Heart right ventricle (tissue), 16 donors: ENCODE results near the gene WDR45. TPM values are rescaled to one million over a fixed set of nuclear protein-coding genes. Genes with fewer than 3 reads are reported as not detected.

Source experiments
- ATAC-seq, 8 donors: fragments of 200-7000 bp; cut with Tn5 transposase; one replicate each; pipeline ENCODE4 v1.9.1; 2020; ENCODE audit warnings: mild to moderate bottlenecking in 8 of 8, moderate library complexity in 8 of 8, moderate number of reproducible peaks in 1 of 8
- DNase-seq, 2 donors: peaks; one replicate each; pipeline ENCODE4 v3.0.0-alpha.2; 2020
- H3K27ac ChIP-seq, 10 donors: fragments of 200-600 bp; sonication (generic) in 2 of 10; one replicate each; pipeline versions ENCODE4 v1.5.0 to v1.8.0; 2020 to 2022; ENCODE audit warnings: mild to moderate bottlenecking in 3 of 10
- H3K27me3 ChIP-seq, 7 donors: fragments of 200-600 bp; one replicate each; pipeline ENCODE4 v1.8.0; 2021 to 2022; ENCODE audit warnings: mild to moderate bottlenecking in 2 of 7
- H3K36me3 ChIP-seq, 9 donors: fragments of 200-600 bp; sonication (generic) in 1 of 9; one replicate each; pipeline versions ENCODE4 v1.5.0 to v1.8.0; 2020 to 2022; ENCODE audit warnings: mild to moderate bottlenecking in 2 of 9
- H3K4me1 ChIP-seq, 9 donors: fragments of 200-600 bp; sonication (generic) in 1 of 9; one replicate each; pipeline versions ENCODE4 v1.5.0 to v1.8.0; 2020 to 2022; ENCODE audit warnings: mild to moderate bottlenecking in 4 of 9
- H3K4me3 ChIP-seq, 10 donors: fragments of 200-600 bp; sonication (generic) in 2 of 10; one replicate each; pipeline versions ENCODE4 v1.5.0 to v1.8.0; 2020 to 2022; ENCODE audit warnings: mild to moderate bottlenecking in 7 of 10, moderate library complexity in 2 of 10
- H3K9me3 ChIP-seq, 11 donors: fragments of 200-600 bp in 10 of 11; sonication (generic) in 2 of 11; one replicate each; pipeline versions ENCODE4 v1.5.0 to v1.8.0; 2013 to 2022; ENCODE audit warnings: mild to moderate bottlenecking in 2 of 11, control low read depth in 1 of 11, moderate library complexity in 1 of 11
- CTCF ChIP-seq, 9 donors: fragments of 200-600 bp; sonication (generic) in 2 of 9; IDR thresholded peaks; one replicate each; pipeline versions ENCODE4 v1.5.0 to v1.8.0; 2021 to 2022; ENCODE audit warnings: antibody characterized with exemption in 9 of 9, mild to moderate bottlenecking in 5 of 9, moderate library complexity in 1 of 9
- WGBS, 2 donors: extraction: QIAGEN DNeasy Blood & Tissue Kit; methylation state at CpG; one replicate each; pipeline ENCODE4 v1.1.7; 2013; ENCODE audit warnings: inconsistent platforms in 1 of 2; 5-methylcytosine and 5-hydroxymethylcytosine counted together
- intact Hi-C, 10 donors: fragments of 100-400 bp; cut with DNase I; formaldehyde crosslinking; loops; one replicate each; pipeline versions ENCODE4 v1.11.1 to v1.14.2; 2022
- polyA plus RNA-seq, 2 donors: library from polyadenylated mRNA; stranded (reverse); fragments of 200-250 nt; gene quantifications; one replicate each; pipeline ENCODE4 v1.2.3, GENCODE V29; 2013
- total RNA-seq, 10 donors: library from RNA; stranded (reverse); fragmentation: NEBNext Ultra II Directional in 3 of 10; extraction: Animal tissue kit (Norgen Biotek cat#: 25700) in 3 of 10; gene quantifications; one replicate each; pipeline versions ENCODE4 v1.2.1 to v1.2.4, GENCODE V29; 2021 to 2023
- donor health status: Arrhythmogenic right ventricular cardiomyopathy.
- donor health status: ischemic (EF 13 %, LVEDD 7.1; RV severe dilation, severe dysfunction).
- donor health status: healthy with polysubstance abuse.
- donor health status: DM: no; HTN: yes; CAD: no.
- donor health status: DM: no; HTN: no; CAD: no.
- donor health status: ischemic (EF 25% LVEDD 6.9; RV normal size, moderate dysfunction).
- donor health status: ischemic (EF 25% LVEDD 5.7; RV mildly dilated, moderate dysfunction).
- donor health status: healthy.
- donor health status: DM: yes; HTN: yes; CAD: no.
- donor health status: Ischemic cardiomyopathy.
- donor health status: ischemic (EF 35%, LVEDD 5.7; RV mildly dilated, moderate dysfunction).
- donor health status: nonischemic (EF 11% LVEDD 7.7; RV severe dilation, severe dysfunction).
- donor health status: DM: yes; HTN: yes; CAD: no.
- donor health status: PGD.
- donor health status: ischemic (EF 29% LVEDD 5.4; RV normal size, mild dysfunction).
- donor health status: nonischemic (EF 23%, LVEDD 6.1; RV moderate dilation, normal function).

Gene WDR45
- total and polyA plus RNA-seq, 12 donors, result 45.7 to 107 (median 62.2) TPM

DNA sequence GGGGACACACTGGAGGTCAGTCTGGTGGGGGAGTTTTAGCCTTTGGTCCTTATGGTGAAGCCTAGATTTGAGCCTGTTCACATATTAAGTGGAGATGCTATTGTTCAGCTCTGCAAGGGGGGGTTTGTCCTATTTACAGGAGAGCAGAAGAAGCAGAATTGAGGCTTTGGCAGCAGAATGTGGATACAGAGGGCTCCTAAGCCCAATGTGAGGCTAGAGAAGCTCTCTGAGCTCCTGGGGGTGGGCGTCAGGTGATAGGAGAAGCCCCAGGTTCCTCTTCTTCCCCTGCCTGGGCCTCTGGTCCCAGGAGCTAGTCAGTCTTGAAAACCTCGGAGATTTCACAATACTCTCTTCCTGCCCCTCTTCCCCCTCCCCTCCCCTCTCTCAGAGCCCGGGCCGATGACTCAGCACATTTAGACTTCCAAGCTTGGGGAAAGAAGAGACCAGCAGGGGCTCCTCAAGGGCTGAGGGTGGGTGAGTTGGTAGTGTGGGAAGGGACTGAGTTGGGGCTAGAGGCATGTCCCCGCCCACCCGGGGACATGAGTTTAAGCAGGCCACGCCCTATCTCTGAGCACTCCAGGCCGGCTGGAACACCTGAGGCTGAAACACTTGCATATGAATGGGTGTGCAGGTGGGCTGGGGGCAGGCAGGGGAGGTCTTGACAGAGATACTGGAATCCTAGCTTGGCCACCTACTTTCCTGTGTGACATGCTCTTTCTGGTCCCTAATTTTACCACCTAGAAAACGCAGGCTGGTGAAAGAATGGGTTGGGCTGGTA lies 39.9 kb downstream of the WDR45 start:
- Histone ChIP-seq H3K36me3 (peaks cover 0 to 46% (median 0%) of the 10 kb centered on the region in 9 donors), H3K4me1 (peaks cover 0 to 35% (median 15%) of the 10 kb centered on the region in 9 donors), H3K9me3 (peaks cover 0 to 14% (median 0%) of the 10 kb centered on the region in 11 donors), H3K27me3 (no peaks in the 10 kb centered on the region), H3K4me3 (peak overlapping the region in 7 of 10 donors; percentile 3 to 92 (median 78)), H3K27ac (peak overlapping the region in 9 of 10 donors; percentile 42 to 99 (median 68))
- TF ChIP-seq CTCF (IDR thresholded peaks at IDR 0.05), result peak in 1 of 9 donors; percentile 13
- intact Hi-C loops, result loop anchor here in 7 of 10 donors (5.0 to 10.0 kb wide), 5 partner anchors 37 to 85 kb away; partner anchors contain the start of genes GRIPAP1 (in 3 of the 7), KCND1 (in 2 of the 7), OTUD5 (in 1 of the 7) and WDR45 (in 1 of the 7)
- ATAC-seq (peak in 5 of 8 donors; percentile 4 to 38 (median 8)), DNase-seq (peak; percentile 46 to 63)
- 10 to 13% methylated on average over 8 of the region's 9 CpGs for WGBS, 2 donors

DNA sequence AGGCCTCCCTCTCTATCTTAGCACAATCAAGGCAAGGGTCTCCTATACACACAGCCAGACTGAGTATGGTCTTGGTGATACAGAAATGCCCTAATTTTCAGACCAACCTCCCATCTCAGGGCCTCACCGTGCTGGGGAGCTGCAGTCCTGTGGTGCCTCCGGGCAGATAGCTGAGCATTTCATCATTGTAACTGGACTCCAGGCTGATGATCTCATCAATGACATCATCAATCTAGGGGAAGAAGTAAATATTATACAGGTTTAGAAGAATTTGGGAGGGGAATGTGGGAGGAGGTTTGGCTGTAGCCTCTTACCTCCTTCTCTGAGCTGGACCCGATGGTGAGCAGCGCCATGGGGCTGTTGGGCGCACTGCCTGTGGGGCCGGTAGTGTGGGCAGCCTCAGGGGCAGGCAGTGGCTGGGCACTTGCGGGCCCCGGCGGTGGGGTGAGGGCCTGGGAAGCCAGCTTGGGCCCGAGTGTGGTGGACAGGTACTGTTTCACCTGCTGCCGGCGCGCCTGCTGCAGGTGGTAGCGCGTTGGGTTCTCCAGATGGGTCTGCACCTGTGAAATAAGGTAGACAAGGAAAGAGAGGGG lies 41.7 kb downstream of the WDR45 start:
- no peak for TF ChIP-seq CTCF (IDR thresholded peaks at IDR 0.05)
- intact Hi-C loops, result loop anchor here in 1 of 10 donors (5.0 kb wide), 1 partner anchor 36 kb away; the partner anchor contains the start of gene GRIPAP1
- DNase-seq (no peak), ATAC-seq (no peak)
- WGBS, 2 donors, result 92 to 94% methylated on average over 14 to 15 of the region's 15 CpGs
- no peak overlapping the region for H3K27ac ChIP-seq
- H3K36me3 ChIP-seq, result peaks cover 0 to 64% (median 8%) of the 10 kb centered on the region in 9 donors
- H3K4me1 ChIP-seq, result peaks cover 0 to 41% (median 15%) of the 10 kb centered on the region in 9 donors
- no peaks in the 10 kb centered on the region for H3K27me3 ChIP-seq
- no peak overlapping the region for H3K4me3 ChIP-seq
- H3K9me3 ChIP-seq, result peaks cover 0 to 3% (median 0%) of the 10 kb centered on the region in 11 donors

GRCh38 chrX:49030283-49030682 lies 49.4 kb downstream of the WDR45 start:
- H3K9me3 ChIP-seq, result no peaks in the 10 kb centered on the region
- H3K27me3 ChIP-seq, result no peaks in the 10 kb centered on the region
- H3K36me3 ChIP-seq, result peaks cover 0 to 74% (median 8%) of the 10 kb centered on the region in 9 donors
- intact Hi-C loops, result no loop called here
- no peak for TF ChIP-seq CTCF (IDR thresholded peaks at IDR 0.05)
- no peak overlapping the region for H3K4me3 ChIP-seq
- H3K27ac ChIP-seq, result no peak overlapping the region
- 77 to 85% methylated on average over 5 to 6 of the region's 6 CpGs for WGBS, 2 donors
- ATAC-seq (peak in 5 of 8 donors; percentile 16 to 56 (median 41)), DNase-seq (no peak)
- peaks cover 0 to 6% (median 0%) of the 10 kb centered on the region in 9 donors for H3K4me1 ChIP-seq

DNA sequence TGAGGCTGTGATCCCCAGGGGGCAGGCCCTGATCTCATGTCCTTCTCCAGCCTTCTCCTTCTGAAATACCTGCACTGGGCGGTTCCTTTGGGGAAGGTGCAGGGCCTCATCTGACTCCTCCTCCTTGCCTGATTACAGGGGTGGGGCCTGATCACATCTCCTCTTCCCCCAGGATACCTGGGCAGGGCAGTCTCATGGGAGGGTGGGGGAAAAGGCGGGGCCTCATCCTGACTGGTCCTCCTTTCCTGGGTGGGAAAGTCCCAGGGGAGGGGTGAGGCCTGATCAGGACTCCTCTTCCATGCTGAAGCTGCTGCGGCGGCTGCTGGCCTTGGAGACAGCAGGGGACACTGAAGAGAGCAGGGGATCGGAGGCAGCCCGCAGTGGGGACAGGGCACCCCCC lies 49.8 kb downstream of the WDR45 start:
- Histone ChIP-seq H3K27ac (no peak overlapping the region), H3K4me1 (peaks cover 0 to 6% (median 0%) of the 10 kb centered on the region in 9 donors), H3K9me3 (no peaks in the 10 kb centered on the region), H3K4me3 (no peak overlapping the region), H3K36me3 (peaks cover 0 to 75% (median 8%) of the 10 kb centered on the region in 9 donors), H3K27me3 (no peaks in the 10 kb centered on the region)
- 94 to 100% methylated on average over 4 to 6 of the region's 6 CpGs for WGBS, 2 donors
- intact Hi-C loops, result no loop called here
- ATAC-seq (peak in 2 of 8 donors; percentile 16 to 36), DNase-seq (no peak)
- TF ChIP-seq CTCF (IDR thresholded peaks at IDR 0.05), result no peak
